ENCODE results near the gene CLIP4.
A peak's percentile ranks its signal among the peaks of the same experiment; 100 is the strongest.

The CLIP4 gene

DNA sequence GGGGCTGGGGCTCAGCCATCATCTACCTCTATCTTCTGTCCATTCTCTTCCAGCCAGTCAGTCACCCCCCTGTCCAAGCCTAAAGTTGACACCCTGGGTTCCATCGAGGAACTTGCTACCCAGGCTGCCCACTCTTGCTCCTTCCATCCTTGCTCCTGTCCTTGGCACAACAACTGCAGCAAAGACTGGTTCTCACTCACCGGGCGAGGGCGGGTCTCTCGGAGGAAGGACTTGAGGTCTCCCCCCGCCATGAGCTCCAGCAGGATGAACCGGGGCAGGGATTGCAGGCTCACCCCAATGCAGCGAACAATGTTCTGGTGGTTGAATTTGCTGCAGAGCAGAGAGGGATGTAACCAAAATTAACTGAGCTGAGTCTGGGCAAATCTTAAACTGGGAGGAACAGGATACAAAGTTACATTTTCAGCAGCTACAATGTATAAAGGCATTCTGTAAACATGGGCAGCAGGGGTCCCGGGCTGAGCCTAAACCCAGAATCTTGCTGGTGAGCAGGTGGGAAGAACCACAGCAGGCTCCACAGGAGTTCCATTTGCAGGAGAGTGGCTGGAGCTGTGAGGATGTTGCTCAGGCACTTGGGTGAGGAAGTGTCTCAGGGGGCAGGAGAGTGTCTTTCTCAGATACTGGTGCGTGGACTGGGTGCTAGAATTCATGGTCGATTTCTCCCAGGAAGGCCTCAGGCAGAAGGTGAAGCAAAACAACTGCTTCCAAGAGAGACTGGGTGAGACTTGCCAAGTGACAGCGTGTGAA is 105.5 kb downstream of the CLIP4 start:
- DNase-seq (ENCODE audit: low read depth) = no peak

DNA sequence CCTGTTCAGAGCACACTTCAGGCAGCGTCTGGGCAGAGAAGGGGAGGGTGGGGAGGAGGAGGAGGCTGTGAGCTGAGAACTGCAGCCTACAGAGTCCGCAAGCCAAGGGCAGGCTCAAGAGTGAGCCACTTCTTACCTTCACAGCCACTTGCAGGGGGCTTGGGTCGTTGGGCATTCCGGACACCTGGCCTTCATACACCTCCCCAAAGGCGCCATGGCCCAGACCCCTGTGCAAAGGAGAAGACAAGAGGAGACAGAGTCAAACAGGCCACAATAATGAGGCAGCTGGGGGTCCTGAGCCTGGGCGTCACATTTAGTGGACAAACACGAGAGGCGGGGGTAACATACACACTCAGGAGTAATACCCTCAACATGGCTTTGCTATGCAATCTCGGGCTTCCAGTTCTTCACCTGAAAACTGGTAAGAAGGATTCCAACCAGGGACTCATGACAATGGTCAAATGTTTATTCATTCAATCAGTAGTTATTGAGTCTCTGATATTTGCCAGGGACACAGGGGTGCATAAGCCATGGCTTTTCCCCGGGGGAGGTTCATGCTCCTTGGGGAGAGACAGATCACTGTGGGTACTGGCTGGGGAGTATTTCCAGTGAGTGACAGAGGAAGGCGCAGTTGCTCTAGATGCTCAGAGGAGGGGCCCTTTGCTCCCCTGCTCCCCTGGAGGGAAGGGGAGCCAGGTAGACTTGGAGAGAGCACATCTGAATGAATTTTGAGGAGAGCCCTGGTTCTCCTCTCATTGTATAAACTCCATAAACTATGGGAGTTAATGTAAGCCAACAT is 107.4 kb downstream of the CLIP4 start:
- DNase-seq (ENCODE audit: low read depth) = no peak

DNA sequence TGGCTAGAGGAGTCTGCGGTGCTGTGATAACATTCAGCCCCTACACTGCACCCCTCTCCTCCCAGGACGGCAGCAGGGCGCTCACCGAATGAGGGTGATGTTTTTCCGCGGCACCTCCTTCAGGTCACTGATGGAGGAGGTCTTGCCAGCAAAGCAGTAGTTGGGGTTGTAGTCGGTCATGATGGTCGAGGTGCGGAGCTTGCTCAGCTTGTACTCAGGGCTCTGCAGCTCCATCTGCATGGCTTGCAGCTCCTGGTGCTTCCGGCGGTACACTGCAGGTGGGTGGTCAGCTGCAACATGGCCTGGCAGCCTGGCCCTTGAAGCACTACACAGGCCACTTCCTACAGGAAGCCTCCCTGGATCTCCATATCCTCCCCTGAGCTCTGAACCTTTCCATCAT is 108.0 kb downstream of the CLIP4 start:
- no peak for DNase-seq (ENCODE audit: low read depth)

DNA sequence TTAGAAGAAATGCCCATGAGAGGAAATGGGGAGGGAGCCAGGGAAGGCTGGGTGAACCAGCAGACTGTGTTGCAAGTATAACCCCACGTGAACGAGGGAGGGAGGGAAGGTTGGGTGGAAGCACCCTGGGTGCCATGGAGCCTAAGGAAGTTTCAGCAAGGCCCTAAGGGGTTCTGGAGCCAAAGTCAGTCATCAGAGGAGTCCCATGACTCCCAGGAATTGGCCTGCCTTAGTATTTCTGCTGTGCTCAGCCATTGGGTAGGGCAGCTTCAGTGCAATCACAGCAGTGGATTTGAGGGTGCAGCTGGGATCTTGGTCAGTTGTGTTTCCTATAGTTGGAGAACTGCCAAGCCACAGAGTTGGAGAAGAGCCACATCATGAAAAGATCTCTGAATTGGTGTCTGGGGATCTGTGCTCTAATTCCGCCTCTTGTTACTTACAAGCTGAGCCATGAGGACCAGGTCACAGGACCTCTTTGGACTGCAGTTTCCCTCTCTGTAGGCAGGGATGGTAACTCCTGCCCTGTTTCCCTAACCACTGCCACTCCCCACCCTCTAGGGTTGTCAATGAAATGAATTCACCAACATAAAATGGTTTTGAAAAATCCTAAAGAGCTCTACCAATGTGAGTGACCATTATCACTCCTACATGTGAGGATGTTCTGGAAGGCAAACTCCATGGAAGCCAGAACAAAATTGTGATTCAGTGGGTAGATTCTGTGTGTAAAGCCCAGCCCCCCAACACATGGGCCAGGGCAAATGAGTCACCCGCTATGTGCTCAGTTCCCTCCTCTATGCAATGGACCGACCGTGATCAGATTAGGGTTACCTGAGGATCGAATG is 108.9 kb downstream of the CLIP4 start:
- peak; percentile 41 for DNase-seq (ENCODE audit: low read depth)

DNA sequence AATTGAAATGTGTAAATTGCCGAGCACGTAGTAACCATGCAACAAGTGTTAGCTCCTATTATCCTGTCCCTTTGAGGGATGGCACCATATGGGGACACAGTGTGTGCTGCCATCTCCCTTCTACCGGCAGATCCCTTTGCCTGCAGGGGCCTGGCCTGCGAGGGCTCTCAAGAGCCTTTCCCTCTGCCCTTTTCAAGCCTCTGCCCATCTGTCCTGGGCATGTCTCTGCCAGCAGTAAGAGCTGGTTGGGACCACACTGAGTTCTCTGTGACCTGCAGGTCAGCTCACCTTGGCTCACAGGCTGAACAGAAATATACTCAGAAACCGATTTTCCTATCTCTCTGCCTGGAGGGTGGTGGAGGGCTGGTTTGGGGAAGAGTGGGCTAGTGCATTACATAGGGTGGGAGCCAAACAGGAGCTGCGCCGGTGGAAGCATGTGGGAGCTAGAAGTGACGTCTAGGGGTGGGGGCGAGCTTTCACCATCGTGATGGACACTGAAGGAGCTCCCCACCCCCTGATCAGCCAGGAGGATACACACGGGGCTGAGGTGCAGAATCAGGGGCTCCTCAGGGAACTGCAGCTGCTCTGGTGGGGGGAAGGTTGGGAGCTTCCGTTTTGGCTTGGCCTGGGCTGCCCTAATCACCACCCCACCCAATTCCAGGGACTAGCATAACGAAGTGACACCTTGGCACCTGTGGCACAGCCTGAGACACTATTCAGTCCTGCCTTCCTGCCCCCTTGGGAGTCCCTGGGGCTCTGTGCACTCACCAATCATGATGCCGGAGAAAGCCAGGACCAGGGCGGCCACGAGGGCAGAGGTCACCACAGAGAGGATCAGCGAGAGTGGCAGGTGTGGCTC is 109.7 kb downstream of the CLIP4 start:
- DNase-seq (ENCODE audit: low read depth) = no peak

DNA sequence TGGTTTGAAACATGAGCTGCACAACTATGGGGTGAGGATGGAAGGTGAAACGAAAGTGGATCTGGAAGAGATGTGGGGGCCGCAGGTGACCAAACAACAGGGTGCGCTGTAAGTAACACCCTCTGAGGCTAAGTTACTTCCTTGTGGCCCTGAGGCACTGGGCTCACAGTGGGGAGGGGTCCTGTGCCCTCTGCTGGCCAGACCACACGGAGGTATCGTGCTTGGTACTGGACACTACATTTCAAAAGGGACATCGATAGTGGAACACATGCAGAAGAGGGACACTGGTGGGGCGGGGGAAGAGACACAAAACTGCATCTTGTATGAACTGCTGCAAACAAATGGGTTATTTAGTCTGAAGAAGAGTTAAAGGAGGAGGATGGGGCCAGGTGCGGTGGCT is 110.6 kb downstream of the CLIP4 start:
- no peak for DNase-seq (ENCODE audit: low read depth)

DNA sequence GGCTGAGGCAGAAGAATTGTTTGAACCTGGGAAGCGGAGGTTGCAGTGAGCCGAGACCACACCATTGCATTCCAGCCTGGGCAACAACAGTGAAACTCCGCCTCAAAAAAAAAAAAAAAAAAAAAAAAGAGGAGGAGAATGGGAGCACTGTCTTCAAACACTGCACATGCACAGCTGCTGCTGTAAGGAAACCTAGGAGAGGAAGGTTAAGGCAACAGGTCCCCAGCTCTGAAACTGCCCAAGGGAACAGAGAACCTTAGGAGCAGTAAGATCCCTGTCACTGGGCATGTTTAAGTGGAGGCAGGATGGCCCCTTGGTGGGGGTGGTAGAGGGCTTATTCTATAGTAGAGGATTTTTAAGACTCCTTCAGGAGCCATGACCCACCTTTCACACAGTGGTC is 111.2 kb downstream of the CLIP4 start:
- no peak for DNase-seq (ENCODE audit: low read depth)

DNA sequence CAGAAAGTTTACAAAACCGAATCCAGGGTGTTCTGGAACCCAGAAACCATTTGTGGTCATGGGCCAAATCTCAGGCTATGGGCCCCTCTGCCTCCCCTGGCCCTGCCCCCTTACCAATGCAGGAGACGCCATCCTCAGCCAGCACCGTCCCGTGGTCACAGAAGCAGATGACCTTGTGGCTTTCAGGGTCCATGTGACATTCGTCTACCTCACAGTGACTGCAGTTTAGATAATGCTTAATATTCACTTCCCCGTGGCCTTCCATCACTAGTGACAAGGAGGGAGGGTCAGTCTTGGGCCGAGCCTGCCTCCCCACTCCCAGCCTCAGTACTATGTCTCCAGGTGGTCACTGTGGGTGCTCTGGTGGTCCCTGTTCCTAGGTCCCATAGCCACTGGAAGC is 111.6 kb downstream of the CLIP4 start:
- DNase-seq (ENCODE audit: low read depth) = no peak

DNA sequence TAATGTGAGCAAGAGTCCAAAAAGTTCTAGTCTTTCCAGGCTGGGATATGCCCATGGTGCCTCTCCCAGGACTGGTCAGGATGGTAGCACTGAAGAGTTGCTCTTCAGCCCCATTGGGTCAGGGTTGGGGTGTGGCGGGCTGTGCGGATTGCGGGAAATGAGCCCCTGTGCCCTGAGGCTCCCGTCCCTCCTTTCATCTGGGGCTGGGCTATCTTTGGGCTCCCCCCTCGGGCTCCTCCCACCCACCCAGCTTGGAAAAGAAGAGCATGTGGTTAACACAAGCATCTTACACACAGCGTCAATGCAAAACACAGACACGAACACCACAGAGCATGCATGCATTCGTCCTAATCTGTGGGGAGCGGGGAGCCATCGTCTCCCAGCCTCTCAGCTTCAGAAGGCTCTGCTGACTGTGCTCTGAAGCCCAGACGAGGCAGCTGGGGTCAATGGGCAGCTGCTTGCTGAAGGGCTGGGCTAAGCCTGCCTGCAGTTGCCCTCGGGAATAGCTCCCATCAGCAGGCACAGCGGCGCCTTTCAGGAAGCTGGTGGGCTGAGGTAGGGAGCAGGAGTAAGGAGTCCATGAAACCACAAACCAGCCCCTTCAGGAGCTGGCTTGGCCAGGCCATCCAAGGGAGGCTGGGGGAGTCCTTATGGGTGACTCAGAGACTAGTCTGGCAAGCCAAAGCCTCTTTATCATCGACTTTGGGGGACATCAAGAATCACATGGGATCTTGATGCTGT is 112.9 kb downstream of the CLIP4 start:
- DNase-seq (ENCODE audit: low read depth) = no peak

DNA sequence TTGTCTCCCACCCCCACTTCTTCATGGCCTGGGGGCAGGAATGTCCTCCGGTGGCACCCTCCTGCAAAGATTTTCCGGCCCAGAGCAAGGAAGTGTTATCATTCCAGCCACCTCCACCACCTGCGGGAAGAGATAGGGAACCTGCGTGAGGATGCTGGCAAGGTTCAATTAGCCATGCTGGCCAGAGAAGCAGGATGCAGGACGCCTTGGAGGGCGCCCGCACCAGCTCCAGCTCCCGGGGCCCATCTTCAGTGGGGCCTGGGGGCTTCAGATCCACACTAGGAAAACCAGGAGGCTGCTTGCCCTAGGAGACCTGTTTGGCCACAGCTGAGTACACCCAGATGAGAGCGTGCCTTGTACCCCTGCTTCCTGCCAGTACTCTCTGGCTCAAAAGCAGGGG is 113.7 kb downstream of the CLIP4 start:
- DNase-seq (ENCODE audit: low read depth) = no peak

DNA sequence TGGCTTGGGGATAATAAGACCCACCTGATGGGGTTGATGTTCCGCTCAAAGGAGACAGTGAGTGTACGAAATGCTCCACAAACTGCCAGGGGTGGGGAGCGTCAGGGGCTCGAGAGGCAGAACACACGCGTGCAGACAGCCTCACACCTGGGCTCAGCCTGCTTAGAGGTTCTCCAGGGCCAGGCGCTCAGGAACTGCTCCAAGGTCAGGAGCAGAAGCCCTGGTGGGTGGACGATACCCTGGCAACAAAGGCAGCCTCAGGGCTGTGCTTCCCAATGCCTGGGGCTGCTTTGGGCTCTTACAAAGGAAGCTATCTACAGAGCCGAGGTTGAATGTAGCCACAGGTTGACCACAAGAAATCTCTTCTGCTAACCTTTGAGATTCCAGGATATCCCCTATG is 114.4 kb downstream of the CLIP4 start:
- no peak for DNase-seq (ENCODE audit: low read depth)

DNA sequence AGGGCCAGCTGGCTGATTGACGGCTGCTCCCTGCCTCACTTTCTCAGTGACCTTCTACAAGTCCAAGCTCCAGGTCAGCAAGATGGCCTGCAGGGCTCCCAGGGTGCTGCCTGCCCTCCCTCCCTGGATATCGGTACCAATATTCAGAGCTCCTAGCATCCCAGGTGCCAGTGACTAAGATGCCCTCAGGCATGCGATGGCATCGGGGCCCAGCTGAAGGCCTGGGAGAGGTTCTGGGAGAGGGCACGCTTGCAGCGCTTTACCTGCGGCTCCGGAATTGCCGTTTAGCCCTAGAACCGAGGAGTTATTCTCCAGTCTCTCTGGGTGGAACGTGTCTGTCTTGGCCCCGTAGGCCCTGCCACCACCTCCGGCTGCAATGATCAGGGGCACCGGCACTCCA is 116.8 kb downstream of the CLIP4 start:
- DNase-seq (ENCODE audit: low read depth) = no peak

DNA sequence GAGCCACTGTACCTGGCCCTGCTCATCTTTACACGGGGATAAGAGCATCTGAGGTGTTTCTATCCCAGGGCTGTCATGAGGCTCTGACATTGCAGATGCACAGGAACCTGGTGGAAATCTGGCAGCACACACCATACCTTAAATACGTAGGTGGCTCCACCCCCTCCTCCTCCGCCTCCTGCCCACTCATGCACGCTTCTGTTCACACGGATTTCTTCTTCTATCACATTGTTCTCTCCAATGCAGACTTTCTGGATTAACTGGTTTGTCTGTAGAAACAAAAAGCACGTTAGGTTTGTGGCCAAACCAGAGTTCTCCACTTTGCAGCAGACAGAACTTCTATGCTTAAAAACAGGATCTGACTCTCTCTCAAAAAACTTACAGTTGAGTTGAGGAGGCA is 118.2 kb downstream of the CLIP4 start:
- no peak for DNase-seq (ENCODE audit: low read depth)

DNA sequence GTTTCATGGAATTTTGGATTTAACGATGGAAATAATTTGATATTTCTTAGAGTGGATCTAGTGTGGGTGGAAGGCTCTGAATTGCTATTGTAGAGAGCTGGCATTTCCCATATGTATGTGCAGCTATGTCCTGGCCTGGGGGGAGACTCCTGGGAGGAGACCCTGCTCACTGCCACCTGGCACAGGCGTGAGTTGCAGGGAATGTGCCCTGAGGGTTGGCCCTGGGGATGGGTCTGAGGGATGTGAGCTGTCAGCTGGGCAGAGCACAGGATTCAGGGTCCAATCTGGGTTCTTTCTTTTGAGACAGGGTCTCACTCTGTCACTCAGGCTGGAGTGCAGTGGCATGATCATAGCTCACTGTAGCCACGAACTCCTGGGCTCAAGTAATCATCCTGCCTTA is 120.2 kb downstream of the CLIP4 start:
- no peak for DNase-seq (ENCODE audit: low read depth)

DNA sequence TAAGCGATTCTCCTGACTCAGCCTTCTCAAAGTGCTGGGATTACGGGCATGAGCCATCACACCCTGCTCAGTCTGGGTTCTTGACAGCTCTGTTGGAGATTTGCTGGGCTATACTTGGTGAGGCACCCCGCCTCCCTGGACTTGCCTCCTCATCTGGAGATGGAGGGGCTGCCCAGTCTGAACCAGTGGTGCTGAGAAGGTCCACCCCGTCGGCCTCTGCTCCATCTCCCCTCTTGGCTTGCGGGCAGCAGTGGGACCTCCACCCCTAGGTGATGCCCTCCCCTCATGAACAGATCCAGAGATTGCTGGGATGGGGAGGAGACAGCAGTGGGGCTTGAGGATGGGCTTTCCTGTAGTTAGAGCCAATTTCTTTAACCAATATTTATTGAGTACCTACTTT is 120.9 kb downstream of the CLIP4 start:
- no peak for DNase-seq (ENCODE audit: low read depth)

DNA sequence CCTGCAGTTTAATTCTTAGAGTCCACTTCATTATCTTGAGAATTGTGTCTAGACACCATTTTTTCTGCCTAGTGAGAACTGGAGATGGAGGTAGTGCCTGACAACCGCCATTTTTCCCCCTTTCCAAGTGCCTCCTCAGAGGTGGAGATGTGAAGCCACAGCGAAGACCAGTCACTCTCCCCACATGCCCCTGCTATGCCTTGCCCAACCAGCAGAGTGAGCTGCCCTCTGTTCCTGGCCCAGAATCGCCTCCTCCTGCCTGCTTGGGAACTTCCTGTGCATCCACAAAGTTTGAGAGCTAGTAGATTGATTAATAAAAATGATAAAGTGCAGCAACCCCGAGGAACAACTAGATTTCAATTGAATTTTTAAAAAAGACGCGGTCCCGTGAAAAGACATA is 123.3 kb downstream of the CLIP4 start:
- DNase-seq (ENCODE audit: low read depth) = no peak
